ENCODE data around the gene PLCB3.

The PLCB3 gene

DNA sequence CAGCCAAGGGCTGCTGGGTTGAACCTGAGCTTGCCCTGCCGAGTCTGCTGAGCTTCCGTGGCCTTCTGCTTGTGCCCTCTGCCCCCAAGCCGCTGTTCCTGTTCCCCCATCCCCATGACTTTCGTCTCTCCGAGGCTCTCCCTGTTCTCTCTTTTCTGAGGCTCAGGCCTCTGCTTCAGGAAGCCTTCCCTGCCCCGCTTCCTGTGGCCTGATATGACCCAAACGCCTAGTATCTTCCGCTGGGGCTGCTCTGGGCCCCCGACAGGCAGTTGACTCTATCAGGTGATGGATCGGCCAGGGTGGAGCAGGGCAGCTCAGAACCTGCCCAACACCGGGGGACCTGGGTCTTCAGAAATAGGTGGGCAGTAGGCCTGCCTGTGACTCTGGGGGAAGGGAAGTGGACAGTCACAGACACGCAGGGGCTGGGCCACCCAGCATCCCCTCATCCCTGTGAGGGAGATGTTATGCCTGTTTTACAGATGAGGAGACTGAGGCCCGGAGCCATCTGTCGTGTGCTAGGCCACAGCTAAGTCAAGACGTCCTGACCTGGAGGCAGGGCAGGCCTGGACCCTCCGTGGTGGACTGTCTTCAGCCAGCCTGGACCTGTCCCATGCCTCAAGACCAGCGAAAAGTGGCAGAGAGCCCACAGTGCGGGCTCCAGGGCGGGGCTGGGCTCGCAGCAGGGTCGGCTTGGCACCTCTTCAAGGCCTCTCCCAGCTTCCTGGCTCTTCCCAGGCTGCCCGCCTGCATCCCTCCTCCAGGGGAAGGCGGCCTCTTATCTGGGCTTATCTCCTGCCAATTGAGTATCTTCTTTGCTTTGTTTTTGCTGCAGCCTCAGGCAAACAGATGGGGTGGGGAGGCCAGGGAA lies 16.9 kb downstream of the PLCB3 start:
- peak; percentile 58 to 76 for DNase-seq

GRCh38 chr11:64268893-64269539 lies 17.7 kb downstream of the PLCB3 start:
- peak; percentile 54 to 65 for DNase-seq

DNA sequence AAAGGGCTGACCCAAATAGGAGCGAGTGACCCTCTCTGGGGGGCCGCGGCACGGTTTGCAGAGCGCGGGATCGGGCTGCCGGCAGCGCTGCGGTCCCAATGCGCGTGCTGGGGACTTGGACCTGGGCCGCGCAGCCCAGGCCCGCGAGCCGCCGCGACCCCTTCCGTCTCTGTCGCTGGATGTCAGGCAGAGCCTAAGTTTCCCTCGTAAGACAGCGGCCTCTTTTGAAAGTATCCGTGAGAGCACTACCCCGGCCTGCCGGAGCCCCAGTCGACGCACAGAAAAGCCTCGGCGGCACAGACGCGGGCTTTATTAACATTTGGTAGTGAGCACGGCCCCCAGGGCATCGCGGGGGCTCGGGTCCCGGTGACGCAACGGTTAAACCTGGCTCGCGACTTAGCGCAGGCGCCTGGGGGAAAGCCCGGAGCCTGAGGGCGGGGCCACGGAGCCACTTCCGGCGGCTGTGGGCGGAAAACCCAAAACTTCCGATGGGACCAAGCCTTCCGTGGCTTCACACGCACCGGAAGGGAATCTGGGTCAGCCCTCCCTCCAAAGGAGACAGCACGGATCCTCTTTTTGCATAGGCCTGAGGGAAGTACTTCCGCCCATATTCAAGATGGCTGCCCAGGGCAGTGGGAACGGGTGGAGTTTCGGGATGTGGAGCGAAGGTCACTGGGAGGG lies 18.4 kb downstream of the PLCB3 start:
- DNase-seq: peak; percentile 99

DNA sequence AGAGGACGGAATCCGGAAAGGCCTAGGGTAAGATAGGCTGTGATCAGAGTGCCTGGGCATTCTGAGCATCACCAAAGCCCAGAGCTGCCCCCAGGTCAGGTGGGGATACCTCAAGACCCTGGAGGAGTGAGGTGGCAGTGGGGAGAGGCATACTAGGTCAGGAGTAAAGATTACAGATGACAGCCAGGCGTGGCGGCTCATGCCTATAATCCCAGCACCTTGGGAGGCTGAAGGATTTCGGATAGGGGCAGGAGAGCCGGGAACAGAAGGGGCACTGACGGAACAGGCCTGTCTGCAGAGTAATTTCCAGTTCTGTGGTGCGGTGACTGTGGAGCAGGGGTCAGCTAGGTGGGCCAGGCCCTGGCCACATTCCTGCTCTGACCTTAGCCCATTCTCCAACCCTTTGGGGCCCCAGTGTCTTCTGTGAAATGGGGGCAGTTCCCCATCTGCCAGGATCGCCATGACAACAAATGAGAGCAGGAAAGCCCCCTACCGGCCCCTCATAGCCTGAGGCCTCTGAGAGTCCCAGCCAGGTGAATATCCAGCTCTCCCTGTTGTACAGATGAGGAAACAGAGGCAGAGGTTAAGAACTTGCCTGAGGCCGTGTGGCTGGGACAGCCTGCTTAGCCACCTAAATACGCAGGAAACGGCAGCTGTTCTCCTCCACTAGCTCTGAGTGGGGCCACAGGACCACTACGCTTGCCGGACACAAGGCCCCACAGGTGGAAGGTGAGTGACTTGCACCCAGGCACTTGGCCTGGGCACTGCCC lies 23.9 kb downstream of the PLCB3 start:
- DNase-seq: no peak

DNA sequence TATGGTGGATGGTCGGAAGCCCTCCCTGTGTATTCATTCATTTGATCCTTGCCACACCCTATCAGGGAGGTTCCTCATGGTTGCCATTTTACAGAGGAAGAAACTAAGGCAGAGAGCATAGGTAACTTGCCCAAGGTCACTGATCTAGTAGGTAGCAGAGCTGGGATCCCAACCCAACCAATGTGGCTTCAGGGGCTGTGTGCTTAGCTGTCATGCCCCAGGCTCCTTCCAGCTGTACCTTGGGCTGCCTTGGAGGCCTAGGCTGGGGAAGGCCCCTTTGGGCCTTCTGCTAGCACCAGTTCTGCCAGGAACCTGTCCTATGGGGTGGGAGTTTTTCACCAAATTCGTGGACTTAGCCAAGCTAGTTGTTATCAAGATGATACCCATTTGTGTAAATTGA lies 24.5 kb downstream of the PLCB3 start:
- no peak for DNase-seq

DNA sequence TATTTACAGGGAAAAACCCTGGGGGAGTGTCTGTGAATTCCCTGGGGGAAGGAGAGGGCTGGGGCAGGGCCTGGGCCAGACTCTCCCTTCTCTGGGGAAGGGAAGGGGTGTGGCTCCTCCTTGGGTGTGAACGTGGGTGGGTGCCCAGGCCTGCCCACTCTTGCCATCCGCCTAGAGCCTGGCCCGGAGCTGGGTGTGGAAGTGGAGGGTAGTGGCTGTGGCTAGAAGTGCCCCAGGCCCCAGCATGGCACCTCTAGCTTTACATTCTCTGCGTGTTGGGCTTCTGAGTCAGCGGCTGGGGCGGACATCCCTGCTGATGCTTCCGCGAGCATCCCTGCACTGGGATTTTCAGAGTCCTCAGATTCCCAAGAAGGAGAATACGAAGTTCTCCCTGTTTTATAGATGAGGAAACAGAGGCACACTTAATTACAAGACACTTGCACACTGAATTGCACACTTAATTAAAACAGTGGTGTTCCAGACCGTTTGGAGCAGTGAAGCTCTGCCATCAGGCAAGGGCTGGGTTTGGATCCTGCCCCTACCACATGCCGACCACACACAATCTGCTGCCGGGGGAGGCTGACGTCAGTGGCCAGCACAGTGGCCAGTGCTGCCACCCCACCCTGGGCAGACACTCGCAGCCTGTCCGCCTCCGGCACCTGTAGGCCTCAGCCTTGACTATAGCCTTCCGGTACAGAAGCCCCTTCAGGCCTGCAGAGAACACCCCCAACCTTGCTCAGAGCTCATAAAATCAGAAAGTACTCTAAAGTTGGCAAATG lies 25.5 kb downstream of the PLCB3 start:
- no peak for DNase-seq

DNA sequence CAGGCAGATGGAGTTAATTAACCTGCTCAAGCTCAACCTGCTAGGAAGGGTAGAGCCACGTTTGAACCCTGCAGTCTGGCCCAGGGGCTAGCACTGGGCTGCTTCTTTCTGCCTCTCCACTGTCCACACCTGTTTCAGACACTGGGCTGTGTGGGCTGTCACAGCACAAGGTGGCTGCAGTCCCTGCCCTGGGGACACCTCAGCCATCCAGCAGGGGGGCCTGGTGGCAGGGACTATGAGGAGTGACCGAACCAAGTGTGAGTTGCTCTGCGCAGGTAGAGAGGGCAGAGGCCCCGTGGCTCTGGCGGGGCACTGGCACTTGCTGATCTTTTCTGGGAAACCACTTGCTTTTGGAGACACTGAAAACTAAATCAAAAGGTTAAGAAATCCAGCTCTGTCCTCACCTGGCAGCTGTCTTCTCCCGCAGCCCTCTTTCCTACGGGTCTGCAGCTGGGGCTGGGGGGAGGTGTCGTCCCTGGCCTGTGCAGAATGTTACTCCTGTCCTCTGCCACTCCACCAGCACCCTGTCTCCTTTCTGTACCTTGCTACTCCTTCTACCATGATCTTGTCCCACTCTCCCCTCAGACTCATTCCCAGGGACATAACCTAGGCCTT lies 27.4 kb downstream of the PLCB3 start:
- no peak for DNase-seq

- DNase-seq: no peak
These were observed 30.8 kb downstream of the PLCB3 start for GRCh38 chr11:64281957-64282770.

DNA sequence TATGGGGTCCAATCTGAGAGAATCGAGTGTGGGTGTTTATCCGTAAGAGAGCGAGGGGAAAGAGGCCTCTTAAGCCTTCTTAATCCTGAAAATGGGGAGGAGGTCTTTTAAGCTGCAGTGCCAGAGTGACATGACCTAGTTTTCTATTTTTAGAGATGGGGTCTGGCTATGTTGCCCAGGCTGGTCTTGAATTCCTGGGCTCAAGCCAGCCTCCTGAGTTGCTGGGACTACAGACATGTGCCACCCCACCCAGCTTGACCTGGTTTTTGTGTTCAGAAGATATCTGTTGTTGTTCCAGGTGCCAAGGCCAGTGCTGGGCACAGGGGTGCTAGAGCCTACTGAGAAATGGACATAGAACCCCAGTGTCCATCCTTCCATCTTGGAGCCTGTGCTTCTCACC lies 31.8 kb downstream of the PLCB3 start:
- no peak for DNase-seq

DNA sequence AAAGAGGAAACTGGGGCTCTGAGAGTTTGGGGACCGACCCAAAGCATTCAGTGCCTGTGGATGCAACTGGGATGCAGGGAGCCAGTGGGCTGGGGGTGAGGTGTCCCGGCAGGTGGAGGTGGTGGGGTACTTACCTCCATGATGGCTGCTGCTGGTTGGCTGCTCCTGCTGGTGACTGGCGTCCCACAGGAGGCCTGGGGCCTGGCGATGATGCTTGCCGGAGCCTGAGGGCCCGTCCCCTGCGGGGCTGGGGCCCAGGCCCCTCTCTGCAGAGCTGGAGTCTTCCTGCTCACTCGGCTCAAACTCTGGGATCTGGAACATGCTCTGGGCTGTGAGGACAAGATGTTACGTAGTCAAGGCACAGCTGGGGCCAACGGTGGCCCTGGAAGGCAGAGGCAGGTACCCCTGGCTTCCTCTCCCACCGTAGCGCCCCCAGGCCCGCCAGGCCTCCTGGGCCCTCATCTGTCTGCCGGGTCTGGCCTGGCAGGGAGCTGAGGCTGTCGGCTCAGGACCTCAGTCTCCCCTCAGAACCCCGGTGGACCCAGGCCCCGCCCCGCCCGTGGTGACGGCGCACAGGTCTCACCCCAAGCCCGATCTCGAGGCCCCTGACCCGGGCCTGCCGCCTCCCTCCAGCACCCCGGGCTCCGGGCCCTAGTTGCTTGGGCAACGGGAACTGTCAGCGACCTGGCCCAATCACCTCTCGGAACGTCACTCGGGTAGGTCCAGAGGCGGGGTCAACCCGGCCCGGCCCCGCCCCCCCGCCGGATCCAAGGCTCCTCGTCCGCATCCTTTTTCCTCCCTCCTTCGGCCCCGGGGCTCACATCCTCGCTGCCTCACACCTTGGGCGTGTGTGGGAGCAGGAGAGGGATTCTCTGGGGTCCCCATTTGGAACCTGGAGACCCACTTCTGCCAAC lies 33.0 kb downstream of the PLCB3 start, which contains the start of gene BAD:
BAD (minus strand) TSS at position 618 of the 914 bp plus-strand sequence; CDS start at position 321, 297 bp downstream.
- DNase-seq: peak; percentile 87 to 90

DNA sequence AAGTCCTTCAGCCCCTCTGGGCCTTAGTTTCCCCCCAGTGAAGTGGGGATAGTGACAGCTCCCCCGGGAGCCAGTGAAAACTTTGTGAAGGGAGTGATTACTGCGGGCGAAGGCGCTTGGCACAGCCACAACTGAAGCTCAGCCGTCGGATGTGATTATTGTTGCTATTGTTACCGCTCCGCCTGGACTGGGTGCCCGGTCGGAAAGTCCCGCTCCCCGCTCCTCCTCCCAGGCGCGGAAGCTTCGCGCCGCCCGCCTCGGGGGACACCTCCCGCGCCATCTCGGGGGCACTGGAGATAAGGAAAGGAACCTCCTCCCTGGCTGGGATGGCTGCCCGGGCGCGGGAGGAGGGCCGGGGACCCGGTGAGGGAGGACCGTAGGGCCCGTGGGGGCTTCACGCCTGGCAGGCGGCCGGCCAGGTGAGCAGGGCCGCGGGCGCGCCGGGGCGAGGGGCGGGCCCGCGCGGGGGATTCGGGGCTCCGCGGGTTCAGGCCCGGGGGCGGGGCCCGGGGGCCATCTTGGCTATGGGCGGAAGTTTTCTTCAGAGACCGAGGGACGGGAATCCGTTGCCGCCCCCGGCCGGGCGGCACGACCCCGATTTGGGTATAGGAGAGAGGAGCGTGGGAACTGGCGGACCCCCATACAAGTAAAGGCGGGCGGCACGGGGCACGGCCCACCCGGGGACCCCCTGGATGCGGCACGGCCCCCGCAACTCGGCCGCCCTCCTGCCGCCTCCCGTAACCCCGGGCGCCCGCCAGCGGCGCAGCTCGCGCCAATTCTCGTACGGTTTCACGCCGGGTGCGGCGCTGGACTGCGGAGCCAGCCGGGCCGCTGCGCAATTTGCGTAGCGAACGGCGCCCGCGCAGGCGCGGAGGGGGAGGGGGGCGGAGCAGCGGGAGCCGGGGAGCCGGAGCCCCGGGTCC lies 33.9 kb downstream of the PLCB3 start, which contains the start of gene GPR137:
GPR137 (plus strand) TSS at position 887 of the 923 bp plus-strand sequence. CDS start 677 bp downstream, outside the sequence.
- peak; percentile 58 to 66 for DNase-seq

DNA sequence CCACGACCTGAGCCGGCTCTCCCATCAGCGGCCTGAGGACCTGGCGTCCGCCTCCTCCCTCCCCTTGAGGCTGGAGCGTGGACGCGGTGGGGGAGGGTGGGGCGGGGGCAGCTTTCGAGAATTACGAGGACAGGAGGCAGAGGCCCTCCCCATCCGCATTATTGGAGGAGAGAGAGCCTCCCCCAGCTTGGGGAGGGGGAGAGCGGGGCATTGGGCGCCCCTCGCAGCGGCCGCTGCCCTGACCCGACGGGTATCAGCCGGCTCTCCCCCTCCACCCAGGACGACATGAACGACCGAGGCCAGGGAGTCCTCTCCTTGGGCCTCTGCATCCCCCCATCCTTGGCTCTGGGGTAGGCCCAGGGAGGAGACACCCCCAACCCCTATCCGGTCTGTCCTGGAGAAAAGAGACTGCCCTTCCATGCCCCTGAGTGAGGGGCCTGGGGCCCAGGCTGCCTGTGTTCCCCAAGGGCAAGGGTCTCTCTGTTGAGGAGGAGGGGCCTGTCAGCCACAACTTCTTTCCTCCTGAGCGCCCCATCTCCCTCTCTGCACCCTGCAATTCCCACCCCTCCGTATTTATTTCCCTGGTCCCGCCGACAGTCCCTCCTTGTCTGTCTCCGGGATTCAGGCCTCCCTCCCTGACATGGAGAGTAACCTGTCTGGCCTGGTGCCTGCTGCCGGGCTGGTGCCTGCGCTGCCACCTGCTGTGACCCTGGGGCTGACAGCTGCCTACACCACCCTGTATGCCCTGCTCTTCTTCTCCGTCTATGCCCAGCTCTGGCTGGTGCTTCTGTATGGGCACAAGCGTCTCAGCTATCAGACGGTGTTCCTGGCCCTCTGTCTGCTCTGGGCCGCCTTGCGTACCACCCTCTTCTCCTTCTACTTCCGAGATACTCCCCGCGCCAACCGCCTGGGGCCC lies 34.8 kb downstream of the PLCB3 start:
- DNase-seq: peak; percentile 28 to 32

GRCh38 chr11:64286801-64287159 lies 35.5 kb downstream of the PLCB3 start:
- DNase-seq: no peak

GRCh38 chr11:64287676-64288352 lies 36.5 kb downstream of the PLCB3 start:
- no peak for DNase-seq

- DNase-seq: no peak
These were observed 37.0 kb downstream of the PLCB3 start for GRCh38 chr11:64288353-64288750.

GRCh38 chr11:64289002-64289564 lies 37.8 kb downstream of the PLCB3 start:
- no peak for DNase-seq
